GM18499 (cell line): Measurements from ENCODE around the gene CDH6.
A peak's percentile ranks its signal among the peaks of the same experiment; 100 is the strongest.

Experiments used
- ATAC-seq: cut with Tn5 transposase; IDR thresholded peaks from one replicate; pipeline ENCODE4 v1.9.1; 2021; ENCODE audit warnings: moderate number of reproducible peaks; ENCODE audit not compliant: insufficient read depth, unreplicated experiment

Gene CDH6

GRCh38 chr5:31238497-31238896, 45.0 kb downstream of the CDH6 start:
- no peak for ATAC-seq

GRCh38 chr5:31244921-31245320, 51.4 kb downstream of the CDH6 start:
- ATAC-seq = no peak

- ATAC-seq = no peak
These were observed 53.9 kb downstream of the CDH6 start for GRCh38 chr5:31247381-31247780.

GRCh38 chr5:31250201-31250600, 56.7 kb downstream of the CDH6 start:
- no peak for ATAC-seq

GRCh38 chr5:31251032-31251431, 57.5 kb downstream of the CDH6 start:
- ATAC-seq = no peak

- ATAC-seq = no peak
These were observed 61.6 kb downstream of the CDH6 start for GRCh38 chr5:31255041-31255440.

GRCh38 chr5:31268256-31268655, 74.8 kb downstream of the CDH6 start:
- no peak for ATAC-seq

- no peak for ATAC-seq
These were observed 75.2 kb downstream of the CDH6 start for GRCh38 chr5:31268686-31269085.

- no peak for ATAC-seq
These were observed 75.8 kb downstream of the CDH6 start for GRCh38 chr5:31269259-31269658.

- no peak for ATAC-seq
These were observed 76.9 kb downstream of the CDH6 start for GRCh38 chr5:31270396-31270795.

GRCh38 chr5:31271567-31271966, 78.1 kb downstream of the CDH6 start:
- ATAC-seq = no peak

GRCh38 chr5:31273161-31273560, 79.7 kb downstream of the CDH6 start:
- ATAC-seq = no peak

GRCh38 chr5:31273631-31274378, 80.3 kb downstream of the CDH6 start:
- peak; percentile 92 for ATAC-seq

GRCh38 chr5:31280210-31280609, 86.7 kb downstream of the CDH6 start:
- ATAC-seq = no peak

GRCh38 chr5:31283326-31283725, 89.8 kb downstream of the CDH6 start:
- no peak for ATAC-seq

GRCh38 chr5:31285025-31285424, 91.5 kb downstream of the CDH6 start:
- ATAC-seq = no peak

GRCh38 chr5:31287985-31288384, 94.5 kb downstream of the CDH6 start:
- ATAC-seq = no peak

- ATAC-seq = no peak
These were observed 95.9 kb downstream of the CDH6 start for GRCh38 chr5:31289429-31289828.

GRCh38 chr5:31291323-31291854, 97.9 kb downstream of the CDH6 start:
- ATAC-seq = no peak

GRCh38 chr5:31300501-31300900, 107.0 kb downstream of the CDH6 start:
- ATAC-seq = no peak

GRCh38 chr5:31301833-31302232, 108.3 kb downstream of the CDH6 start:
- no peak for ATAC-seq

GRCh38 chr5:31303688-31304087, 110.2 kb downstream of the CDH6 start:
- ATAC-seq = no peak
